Testis (tissue), 2 donors: ENCODE measurements around the gene LEPR.

Source experiments
- POLR2A ChIP-seq: fragments of 450-650 bp; IDR thresholded peaks from one replicate; pipeline ENCODE4 v1.6.1; 2017; ENCODE audit warnings: antibody characterized with exemption, mild to moderate bottlenecking, moderate library complexity
- TF ChIP-seq, protein P1 (sequence below), 3 experiments: fragments of 450-650 bp in 2 of 3; fragments of 200-600 bp in 1 of 3; sonication (generic) in 1 of 3; IDR thresholded peaks; one replicate each; pipeline ENCODE4 v1.5.1; 2016 to 2019; ENCODE audit warnings: antibody characterized with exemption in 3 of 3, mild to moderate bottlenecking in 2 of 3, moderate library complexity in 1 of 3

DNA sequence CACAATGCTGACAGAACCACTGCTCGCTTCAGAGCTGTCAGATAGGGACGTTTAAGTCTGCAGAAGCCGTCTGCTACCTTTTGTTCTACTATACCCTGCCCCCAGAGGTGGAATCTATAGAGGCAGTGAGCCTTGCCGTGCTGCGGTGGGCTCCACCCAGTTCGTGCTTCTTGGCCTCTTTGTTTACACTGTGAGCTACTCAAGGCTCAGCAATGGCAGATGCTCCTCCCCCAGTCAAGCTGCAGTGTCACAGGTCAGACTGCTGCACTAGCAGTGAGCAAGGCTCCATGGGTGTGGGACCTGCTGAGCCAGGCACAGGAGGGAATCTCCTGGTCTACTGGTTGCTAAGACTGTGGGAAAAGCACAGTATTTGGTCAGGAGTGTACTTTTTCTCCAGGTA lies 47.1 kb downstream of the LEPR start:
- TF ChIP-seq, protein P1, sequence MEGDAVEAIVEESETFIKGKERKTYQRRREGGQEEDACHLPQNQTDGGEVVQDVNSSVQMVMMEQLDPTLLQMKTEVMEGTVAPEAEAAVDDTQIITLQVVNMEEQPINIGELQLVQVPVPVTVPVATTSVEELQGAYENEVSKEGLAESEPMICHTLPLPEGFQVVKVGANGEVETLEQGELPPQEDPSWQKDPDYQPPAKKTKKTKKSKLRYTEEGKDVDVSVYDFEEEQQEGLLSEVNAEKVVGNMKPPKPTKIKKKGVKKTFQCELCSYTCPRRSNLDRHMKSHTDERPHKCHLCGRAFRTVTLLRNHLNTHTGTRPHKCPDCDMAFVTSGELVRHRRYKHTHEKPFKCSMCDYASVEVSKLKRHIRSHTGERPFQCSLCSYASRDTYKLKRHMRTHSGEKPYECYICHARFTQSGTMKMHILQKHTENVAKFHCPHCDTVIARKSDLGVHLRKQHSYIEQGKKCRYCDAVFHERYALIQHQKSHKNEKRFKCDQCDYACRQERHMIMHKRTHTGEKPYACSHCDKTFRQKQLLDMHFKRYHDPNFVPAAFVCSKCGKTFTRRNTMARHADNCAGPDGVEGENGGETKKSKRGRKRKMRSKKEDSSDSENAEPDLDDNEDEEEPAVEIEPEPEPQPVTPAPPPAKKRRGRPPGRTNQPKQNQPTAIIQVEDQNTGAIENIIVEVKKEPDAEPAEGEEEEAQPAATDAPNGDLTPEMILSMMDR (IDR thresholded peaks at IDR 0.05) = no peak
- no peak for TF ChIP-seq POLR2A
